ENCODE results near the gene NRIP2.

NRIP2 gene

GRCh38 chr12:2806700-2807099 is 28.1 kb downstream of the NRIP2 start:
- no peak overlapping the region for H3K4me3 ChIP-seq (ENCODE audit: low read length)
- H3K27ac ChIP-seq (ENCODE audit: low read length), result no peak overlapping the region
- H3K79me2 ChIP-seq (ENCODE audit: low read length), result 0 out of 2 replicates have a peak, but pooled peaks cover 2% of the 10 kb centered on the region
- no peaks in the 10 kb centered on the region for H3K9me3 ChIP-seq (ENCODE audit: insufficient read depth, low read length)
- H2AFZ ChIP-seq (ENCODE audit: low read depth, low read length), result no peak overlapping the region
- no peaks in the 10 kb centered on the region for H3K27me3 ChIP-seq (ENCODE audit: low read depth, low read length)
- peaks cover 41% of the 10 kb centered on the region for H3K36me3 ChIP-seq (replicated peaks; ENCODE audit: low read depth, low read length)
- TF ChIP-seq, protein P1, sequence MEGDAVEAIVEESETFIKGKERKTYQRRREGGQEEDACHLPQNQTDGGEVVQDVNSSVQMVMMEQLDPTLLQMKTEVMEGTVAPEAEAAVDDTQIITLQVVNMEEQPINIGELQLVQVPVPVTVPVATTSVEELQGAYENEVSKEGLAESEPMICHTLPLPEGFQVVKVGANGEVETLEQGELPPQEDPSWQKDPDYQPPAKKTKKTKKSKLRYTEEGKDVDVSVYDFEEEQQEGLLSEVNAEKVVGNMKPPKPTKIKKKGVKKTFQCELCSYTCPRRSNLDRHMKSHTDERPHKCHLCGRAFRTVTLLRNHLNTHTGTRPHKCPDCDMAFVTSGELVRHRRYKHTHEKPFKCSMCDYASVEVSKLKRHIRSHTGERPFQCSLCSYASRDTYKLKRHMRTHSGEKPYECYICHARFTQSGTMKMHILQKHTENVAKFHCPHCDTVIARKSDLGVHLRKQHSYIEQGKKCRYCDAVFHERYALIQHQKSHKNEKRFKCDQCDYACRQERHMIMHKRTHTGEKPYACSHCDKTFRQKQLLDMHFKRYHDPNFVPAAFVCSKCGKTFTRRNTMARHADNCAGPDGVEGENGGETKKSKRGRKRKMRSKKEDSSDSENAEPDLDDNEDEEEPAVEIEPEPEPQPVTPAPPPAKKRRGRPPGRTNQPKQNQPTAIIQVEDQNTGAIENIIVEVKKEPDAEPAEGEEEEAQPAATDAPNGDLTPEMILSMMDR (IDR thresholded peaks at IDR 0.05; ENCODE audit: low read depth, low read length), result no peak
- TF ChIP-seq EZH2phosphoT487 (IDR thresholded peaks at IDR 0.05; ENCODE audit: low read depth), result no peak
- H4K20me1 ChIP-seq (ENCODE audit: insufficient read depth, low read length), result no peaks in the 10 kb centered on the region
- no peak overlapping the region for H3K9ac ChIP-seq (ENCODE audit: low read length)
- peaks cover 24% of the 10 kb centered on the region for H3K4me1 ChIP-seq (ENCODE audit: low read length)
- H3K4me2 ChIP-seq (ENCODE audit: low read length), result no peak overlapping the region

- no peak for TF ChIP-seq EZH2phosphoT487 (IDR thresholded peaks at IDR 0.05; ENCODE audit: low read depth)
- TF ChIP-seq, protein P1 (IDR thresholded peaks at IDR 0.05; ENCODE audit: low read depth, low read length), result no peak
- Histone ChIP-seq H3K4me2 (ENCODE audit: low read length) (no peak overlapping the region), H3K9me3 (ENCODE audit: insufficient read depth, low read length) (no peaks in the 10 kb centered on the region), H3K4me3 (ENCODE audit: low read length) (no peak overlapping the region), H3K4me1 (ENCODE audit: low read length) (peaks cover 21% of the 10 kb centered on the region), H3K9ac (ENCODE audit: low read length) (no peak overlapping the region), H3K27me3 (ENCODE audit: low read depth, low read length) (no peaks in the 10 kb centered on the region), H3K27ac (ENCODE audit: low read length) (peak overlapping the region; percentile 49; the same call in 1 of the 2 replicates), H3K36me3 (replicated peaks; ENCODE audit: low read depth, low read length) (peaks cover 57% of the 10 kb centered on the region), H3K79me2 (ENCODE audit: low read length) (no peaks in the 10 kb centered on the region), H4K20me1 (ENCODE audit: insufficient read depth, low read length) (no peaks in the 10 kb centered on the region), H2AFZ (ENCODE audit: low read depth, low read length) (no peak overlapping the region)
Measured at GRCh38 chr12:2805143-2805520, 29.7 kb downstream of the NRIP2 start.

DNA sequence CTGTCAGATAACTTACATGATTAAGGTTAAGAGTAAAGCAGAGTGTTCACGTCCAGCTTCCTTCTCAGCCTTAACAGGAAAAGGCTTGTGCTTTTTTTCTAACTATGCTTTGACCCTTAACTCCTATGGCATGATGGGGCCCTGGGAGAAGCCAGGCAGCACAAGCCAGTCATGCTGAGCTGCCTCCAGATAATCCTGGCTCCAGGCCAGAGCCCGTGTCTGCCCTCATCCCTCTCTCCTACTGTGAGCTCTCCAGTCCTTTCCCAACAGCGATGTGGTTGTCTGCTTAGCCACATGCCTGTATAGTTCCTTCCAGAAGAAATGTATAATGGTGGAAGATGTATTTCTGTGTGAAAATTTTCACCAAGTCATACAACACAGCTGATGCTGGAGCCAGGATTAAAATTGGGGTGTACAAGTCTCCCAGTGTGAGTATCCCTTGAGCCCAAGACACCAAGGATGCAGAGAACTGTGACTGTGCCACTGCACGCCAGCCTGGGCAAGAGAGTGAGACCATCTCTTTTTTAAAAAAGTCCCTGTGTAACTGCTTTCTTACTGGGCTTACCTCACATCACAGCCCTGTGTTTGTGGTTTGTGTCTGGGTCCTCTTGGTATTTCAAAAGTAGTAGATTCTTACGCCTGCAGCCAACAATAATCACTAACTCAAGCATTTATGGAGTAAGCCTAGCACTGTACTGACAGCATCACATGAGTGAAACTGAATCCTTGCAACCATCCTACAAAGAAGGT is 30.3 kb downstream of the NRIP2 start:
- Histone ChIP-seq H3K27me3 (ENCODE audit: low read depth, low read length) (no peaks in the 10 kb centered on the region), H3K36me3 (replicated peaks; ENCODE audit: low read depth, low read length) (peaks cover 62% of the 10 kb centered on the region), H3K79me2 (ENCODE audit: low read length) (no peaks in the 10 kb centered on the region; the same call in 1 of the 2 replicates), H4K20me1 (ENCODE audit: insufficient read depth, low read length) (no peaks in the 10 kb centered on the region), H3K4me3 (ENCODE audit: low read length) (no peak overlapping the region), H3K4me2 (ENCODE audit: low read length) (no peak overlapping the region), H3K9me3 (ENCODE audit: insufficient read depth, low read length) (no peaks in the 10 kb centered on the region), H3K4me1 (ENCODE audit: low read length) (peaks cover 21% of the 10 kb centered on the region), H3K9ac (ENCODE audit: low read length) (no peak overlapping the region), H3K27ac (ENCODE audit: low read length) (peak overlapping the region; percentile 49), H2AFZ (ENCODE audit: low read depth, low read length) (no peak overlapping the region)
- TF ChIP-seq EZH2phosphoT487 (IDR thresholded peaks at IDR 0.05; ENCODE audit: low read depth), result no peak
- TF ChIP-seq, protein P1 (IDR thresholded peaks at IDR 0.05; ENCODE audit: low read depth, low read length), result no peak

DNA sequence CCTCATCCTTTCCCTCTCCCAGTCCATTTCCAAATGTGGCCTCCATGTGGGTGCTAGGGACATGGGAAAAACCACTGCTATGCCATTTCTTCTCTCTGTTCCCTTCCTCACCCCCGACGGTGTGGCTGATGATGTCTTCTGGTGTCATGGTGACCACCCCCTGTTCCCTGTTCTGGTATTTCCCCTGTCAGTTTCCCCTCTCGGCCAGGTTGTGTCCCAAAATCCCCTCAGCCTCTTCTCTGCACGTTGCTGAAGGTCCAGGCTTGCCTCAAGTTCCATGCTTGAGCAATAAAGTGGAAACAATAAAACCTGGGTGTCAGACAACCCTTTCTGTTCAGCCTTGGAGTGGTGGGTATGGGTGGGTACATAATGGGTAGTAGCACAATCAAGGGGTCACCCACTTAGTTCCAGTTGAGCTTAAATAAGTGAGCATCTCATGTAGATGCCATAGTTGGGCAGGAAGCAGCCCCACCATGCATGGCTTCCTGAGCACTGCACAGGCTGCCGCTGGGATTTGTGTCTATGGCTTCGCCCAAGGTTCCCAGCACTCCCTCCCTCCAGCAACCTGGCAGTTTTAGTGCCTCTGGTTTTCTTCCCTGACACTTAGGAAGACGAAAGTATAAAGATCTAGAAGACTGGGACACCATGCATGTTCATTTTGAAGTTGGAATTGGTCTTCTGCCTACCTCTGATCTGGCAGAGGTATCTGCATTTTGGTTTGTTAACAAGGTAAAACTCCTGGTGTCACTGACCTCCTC is 31.0 kb downstream of the NRIP2 start:
- Histone ChIP-seq H3K36me3 (replicated peaks; ENCODE audit: low read depth, low read length) (peaks cover 70% of the 10 kb centered on the region), H3K4me1 (ENCODE audit: low read length) (peaks cover 21% of the 10 kb centered on the region), H3K4me2 (ENCODE audit: low read length) (peak overlapping the region; percentile 24; the same call in 1 of the 2 replicates), H3K4me3 (ENCODE audit: low read length) (no peak overlapping the region), H3K9ac (ENCODE audit: low read length) (no peak overlapping the region), H3K27ac (ENCODE audit: low read length) (peak overlapping the region; percentile 49), H3K79me2 (ENCODE audit: low read length) (peaks cover under 1% of the 10 kb centered on the region; the same call in 1 of the 2 replicates), H3K9me3 (ENCODE audit: insufficient read depth, low read length) (no peaks in the 10 kb centered on the region), H3K27me3 (ENCODE audit: low read depth, low read length) (no peaks in the 10 kb centered on the region), H2AFZ (ENCODE audit: low read depth, low read length) (no peak overlapping the region), H4K20me1 (ENCODE audit: insufficient read depth, low read length) (no peaks in the 10 kb centered on the region)
- no peak for TF ChIP-seq EZH2phosphoT487 (IDR thresholded peaks at IDR 0.05; ENCODE audit: low read depth)
- TF ChIP-seq, protein P1 (IDR thresholded peaks at IDR 0.05; ENCODE audit: low read depth, low read length), result no peak

Data from OCI-LY3 (cell line).